HG03045 (cell line): ENCODE results near the gene CABP2.
A peak's percentile ranks its signal among the peaks of the same experiment; 100 is the strongest.

Experiments
- ATAC-seq: cut with Tn5 transposase; IDR thresholded peaks from one replicate; pipeline ENCODE4 v1.9.1; 2021; ENCODE audit warnings: mild to moderate bottlenecking, moderate library complexity; ENCODE audit not compliant: unreplicated experiment

The CABP2 gene

DNA sequence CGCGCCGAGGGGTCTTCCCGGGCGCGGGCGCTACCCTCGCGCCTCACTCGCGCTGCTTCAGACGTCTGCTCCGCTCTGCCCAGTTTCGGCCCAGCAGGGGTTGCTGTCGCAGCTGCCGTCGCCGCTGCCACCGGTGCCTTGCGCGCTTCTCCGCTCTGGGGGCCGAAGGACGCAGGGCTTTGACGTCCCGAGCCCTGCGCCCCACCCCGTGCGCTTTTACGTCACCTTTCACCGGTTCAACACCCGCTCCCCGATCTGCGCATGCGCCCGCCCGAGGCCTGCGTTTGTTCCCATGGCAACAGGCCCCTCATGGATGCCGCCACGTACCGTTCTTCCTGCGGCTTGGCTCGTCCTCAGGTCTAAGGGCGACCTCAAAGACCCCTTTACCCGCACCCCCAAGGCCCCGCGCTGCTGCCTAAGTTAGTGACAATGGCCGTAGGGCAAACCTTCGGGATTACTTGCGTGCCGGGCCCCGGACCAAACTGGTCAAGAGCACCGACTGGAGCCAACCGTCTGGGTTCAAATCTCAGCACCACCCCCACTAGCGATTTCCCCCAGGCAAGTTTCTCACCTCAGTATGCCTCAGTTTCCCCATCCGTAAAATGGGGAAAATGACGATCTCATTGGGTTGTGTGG is 14.6 kb downstream of the CABP2 start:
- peak; percentile 39 for ATAC-seq

GRCh38 chr11:67507864-67508485 is 15.3 kb downstream of the CABP2 start, which contains the start of gene CDK2AP2:
TSS of gene CDK2AP2 (minus strand) at chr11:67508162. CDS start at chr11:67508082, 80 bp downstream.
- peak; percentile 74 for ATAC-seq

- ATAC-seq: no peak
These were observed 15.9 kb downstream of the CABP2 start for GRCh38 chr11:67507242-67507863.

DNA sequence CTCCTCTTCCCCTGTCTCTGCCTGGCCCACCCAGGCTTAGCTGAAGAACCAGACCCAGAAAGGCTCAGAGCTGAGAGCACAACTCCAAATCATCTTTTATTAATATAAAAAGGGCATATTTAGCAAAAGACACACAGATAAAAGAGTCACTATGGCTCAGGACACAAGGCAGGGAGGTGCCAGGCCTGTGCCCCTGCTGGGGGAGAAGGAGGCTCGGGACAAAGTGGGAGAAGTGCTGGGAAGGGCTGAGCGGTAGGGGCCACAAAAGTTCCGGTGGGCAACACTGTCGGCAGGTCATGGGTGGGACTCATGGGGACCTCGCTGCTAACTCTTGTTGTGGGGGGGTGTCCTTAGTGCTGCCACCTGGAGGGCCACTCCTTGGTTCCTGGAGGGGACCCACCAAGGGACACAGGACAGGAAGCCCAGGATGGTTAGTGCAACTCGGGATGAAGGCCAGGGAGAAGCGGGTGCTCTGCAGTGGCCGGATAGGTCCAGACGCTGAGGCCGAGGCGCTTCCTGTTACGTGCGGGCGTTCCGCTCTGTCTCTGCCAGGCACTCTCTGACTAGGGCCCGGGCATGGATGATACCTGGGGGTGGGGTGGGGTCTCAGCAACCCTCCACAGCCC is 16.7 kb downstream of the CABP2 start:
- no peak for ATAC-seq

- no peak for ATAC-seq
These were observed 17.4 kb downstream of the CABP2 start for GRCh38 chr11:67505605-67506396.

- peak; percentile 18 for ATAC-seq
These were observed 18.2 kb downstream of the CABP2 start, which contains the start of gene PITPNM1 for GRCh38 chr11:67504950-67505581. TSS of gene PITPNM1 (minus strand) at chr11:67505363. CDS start at chr11:67504180, 1,183 bp downstream.

DNA sequence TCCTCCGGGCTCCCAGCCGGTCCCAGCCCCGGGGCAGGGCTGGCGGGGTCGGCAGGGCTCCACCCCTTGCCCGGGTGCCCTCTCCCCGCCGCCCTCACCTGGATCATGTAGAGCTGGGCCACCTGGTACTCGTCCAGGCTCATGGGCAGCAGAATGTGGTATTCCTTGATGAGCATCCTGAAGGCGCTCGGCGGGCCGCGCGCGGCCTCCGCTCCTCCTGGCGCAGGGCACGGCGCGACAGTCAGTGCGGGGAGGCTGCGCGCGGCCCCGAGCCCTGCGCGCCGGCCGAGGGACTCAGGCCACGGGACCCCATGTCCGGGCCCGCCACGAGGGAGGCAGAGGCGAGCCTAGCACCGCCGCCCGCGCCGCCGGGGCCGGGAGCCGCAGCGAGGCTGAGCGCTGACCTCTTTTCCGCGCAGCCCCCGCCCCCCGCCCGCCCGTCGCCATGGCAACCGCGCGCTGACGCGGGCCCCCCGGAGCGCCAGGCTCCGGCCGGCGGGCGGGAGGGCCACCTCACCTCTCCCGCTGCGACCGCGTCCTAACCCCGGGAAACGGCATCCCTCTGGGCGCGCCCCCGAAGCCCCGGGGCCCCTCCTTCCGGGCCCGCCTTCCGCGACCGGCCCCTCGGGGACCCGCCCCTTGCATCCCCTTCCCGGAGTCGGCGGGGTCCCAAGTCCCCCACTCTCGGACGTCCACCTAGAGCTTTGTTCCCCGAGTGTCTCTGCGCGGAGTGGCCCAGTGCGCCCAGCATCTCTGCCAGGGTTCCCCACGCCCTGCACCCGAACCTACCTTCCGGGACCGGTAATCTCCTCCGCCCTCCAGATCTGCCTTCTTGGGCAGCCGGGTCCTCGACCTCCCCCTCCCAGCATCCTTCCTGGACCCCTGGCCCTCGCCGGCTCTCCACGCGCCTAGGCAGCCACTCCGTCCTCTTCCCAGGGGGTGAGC is 19.0 kb downstream of the CABP2 start:
- no peak for ATAC-seq

GRCh38 chr11:67503119-67504004 is 19.9 kb downstream of the CABP2 start:
- ATAC-seq: no peak

DNA sequence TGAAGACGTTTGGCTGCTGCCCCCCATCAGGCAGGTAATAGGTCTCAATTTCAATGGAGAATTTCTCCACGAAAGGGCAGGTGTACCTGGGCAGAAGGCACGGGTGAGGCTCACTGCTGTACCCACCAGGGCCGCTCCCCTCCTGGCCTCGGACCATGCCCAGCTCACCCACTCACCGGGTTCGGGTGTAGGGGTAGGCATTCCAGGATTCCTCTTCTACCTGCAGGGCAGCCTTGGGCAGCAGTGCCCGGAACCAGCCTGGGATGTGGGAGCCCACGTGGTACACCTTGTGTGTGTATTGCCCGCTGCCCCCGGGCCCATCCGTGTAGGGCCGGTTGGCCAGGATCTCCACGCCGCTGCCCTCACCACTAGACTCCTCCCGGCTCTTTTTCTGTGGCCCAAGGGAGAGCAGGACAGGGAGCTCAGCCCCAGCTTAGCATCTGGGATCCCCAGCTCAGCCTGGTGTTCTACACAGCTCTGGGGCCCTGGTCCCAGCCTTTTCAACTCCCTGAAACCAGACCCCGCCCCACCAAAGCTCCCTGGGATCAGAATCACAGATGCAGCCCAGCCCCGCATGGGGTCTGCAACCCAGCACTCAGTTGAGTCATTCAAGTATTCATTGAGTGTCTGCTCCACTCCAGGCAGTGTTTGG is 20.8 kb downstream of the CABP2 start:
- no peak for ATAC-seq

- ATAC-seq: no peak
These were observed 21.4 kb downstream of the CABP2 start for GRCh38 chr11:67501854-67502253.

GRCh38 chr11:67500831-67501715 is 22.2 kb downstream of the CABP2 start:
- ATAC-seq: no peak

GRCh38 chr11:67500484-67500821 is 22.8 kb downstream of the CABP2 start:
- no peak for ATAC-seq

GRCh38 chr11:67499808-67500483 is 23.3 kb downstream of the CABP2 start:
- ATAC-seq: no peak

DNA sequence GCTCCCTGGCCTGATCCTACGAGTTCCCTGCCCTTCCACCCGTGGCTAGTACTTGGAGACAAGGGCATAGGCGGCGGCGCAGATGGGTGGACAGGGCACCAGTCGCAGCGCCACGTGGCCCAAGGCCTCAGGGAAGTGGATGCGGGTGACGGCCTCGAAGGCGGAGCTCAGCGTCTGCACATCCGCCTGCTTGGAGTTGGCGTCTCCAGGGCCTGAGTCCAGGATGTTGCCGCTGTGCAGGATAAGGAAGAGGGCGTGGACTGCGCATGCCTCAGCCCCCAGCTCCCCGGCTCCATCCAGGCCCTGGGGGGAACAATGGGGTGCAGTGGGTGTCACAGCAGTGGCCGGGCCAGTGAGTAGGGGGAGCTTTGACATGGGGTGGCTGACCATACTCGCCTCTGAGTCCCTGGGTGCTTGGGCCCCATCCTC is 24.7 kb downstream of the CABP2 start:
- ATAC-seq: no peak

GRCh38 chr11:67497656-67498291 is 25.5 kb downstream of the CABP2 start:
- ATAC-seq: no peak

GRCh38 chr11:67496113-67496512 is 27.1 kb downstream of the CABP2 start:
- no peak for ATAC-seq
